ENCODE data around the gene INHBC.
"Not testable (repeated sequence)": the region's sequence is repeated elsewhere in the genome, so short reads cannot be mapped to it uniquely, and the experiment has no call there.

Gene INHBC

DNA sequence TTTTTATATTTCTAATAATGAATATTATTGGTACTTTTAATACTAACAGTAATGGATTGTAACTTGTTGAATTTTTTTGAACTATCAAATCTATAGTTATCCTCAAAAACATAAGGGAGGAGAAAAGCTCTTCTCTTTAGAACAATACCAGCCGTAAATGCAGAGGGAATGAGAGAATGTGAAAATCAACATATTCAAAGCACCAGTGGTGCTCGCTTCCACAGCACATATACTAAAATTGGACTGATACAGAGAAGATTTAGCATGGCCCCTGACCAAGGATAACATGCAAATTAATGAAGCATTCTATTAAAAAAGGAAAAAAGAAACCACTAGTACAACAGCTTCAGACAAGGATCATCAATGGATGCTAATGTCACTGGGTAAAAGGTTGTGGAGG lies 19.5 kb upstream of the INHBC start:
- H3K4me3 ChIP-seq (ENCODE audit: low read length): no peak overlapping the region
- DNase-seq (ENCODE audit: low read depth): no peak
- TF ChIP-seq, protein P1, sequence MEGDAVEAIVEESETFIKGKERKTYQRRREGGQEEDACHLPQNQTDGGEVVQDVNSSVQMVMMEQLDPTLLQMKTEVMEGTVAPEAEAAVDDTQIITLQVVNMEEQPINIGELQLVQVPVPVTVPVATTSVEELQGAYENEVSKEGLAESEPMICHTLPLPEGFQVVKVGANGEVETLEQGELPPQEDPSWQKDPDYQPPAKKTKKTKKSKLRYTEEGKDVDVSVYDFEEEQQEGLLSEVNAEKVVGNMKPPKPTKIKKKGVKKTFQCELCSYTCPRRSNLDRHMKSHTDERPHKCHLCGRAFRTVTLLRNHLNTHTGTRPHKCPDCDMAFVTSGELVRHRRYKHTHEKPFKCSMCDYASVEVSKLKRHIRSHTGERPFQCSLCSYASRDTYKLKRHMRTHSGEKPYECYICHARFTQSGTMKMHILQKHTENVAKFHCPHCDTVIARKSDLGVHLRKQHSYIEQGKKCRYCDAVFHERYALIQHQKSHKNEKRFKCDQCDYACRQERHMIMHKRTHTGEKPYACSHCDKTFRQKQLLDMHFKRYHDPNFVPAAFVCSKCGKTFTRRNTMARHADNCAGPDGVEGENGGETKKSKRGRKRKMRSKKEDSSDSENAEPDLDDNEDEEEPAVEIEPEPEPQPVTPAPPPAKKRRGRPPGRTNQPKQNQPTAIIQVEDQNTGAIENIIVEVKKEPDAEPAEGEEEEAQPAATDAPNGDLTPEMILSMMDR (IDR thresholded peaks at IDR 0.05; ENCODE audit: insufficient read depth, low read depth, low read length, missing control alignments): no peak

DNA sequence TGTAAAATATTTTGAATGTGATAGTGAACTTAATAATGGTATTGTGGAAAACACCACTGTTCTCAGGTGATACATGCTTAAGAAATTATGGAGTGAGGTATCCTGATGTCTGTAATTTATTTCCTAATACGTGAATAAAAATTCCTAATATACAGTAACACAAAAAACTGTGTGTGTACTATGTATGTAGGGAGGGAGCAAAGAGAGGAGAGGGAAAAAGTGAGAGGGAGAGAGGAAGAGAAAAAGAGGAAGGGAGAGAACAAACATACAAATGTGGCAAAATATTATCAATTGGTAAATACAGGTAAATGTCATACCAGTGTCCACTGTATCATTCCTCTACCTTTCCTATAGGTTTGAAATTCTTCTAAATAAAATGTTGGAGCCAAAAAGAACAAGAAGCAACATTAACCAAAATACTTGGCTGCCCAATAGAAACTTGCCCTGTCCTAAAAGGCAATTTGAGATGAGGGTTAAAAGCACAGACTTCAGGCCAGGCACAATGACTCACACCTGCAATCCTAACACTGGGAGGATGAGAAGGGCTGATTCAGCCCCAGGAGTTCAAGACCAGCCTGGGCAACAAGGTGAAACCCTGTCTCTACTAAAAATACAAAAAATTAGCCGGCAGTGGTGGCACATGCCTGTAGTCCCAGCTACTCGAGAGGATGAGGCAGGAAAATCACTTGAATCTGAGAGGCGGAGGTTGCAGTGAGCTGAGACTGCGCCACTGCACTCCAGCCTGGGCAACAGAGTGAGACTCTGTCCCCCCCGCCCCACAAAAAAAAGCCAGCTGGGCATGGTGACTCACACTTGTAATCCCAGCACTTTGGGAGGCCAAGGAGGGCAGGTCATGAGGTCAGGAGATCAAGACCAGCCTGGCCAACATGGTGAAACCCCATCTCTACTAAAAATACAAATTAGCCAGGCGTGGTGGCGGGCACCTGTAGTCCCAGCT lies 18.3 kb upstream of the INHBC start:
- DNase-seq (ENCODE audit: low read depth): peak; percentile 43
- TF ChIP-seq, protein P1 (IDR thresholded peaks at IDR 0.05; ENCODE audit: insufficient read depth, low read depth, low read length, missing control alignments): no peak

DNA sequence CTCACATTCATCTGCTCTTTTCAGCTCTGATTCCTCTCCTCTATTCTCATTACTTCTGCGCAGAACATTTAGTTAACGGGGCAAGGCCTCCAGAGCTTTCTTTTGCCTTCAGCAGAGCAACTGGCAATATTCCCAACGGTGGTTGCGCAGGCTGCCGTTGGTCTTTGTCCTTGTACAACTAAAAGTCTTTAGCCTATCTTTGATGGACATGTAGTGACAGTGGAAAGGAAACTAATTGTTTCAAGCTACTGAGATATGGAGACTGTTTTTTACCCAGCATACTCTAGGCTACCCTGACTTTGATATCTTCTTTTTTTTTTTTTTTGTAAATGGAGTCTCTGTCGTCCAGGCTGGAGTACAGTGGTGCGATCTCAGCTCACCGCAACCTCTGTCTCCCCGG lies 16.3 kb upstream of the INHBC start:
- no peak overlapping the region for H3K4me3 ChIP-seq (ENCODE audit: low read length)
- DNase-seq (ENCODE audit: low read depth): no peak
- TF ChIP-seq, protein P1 (IDR thresholded peaks at IDR 0.05; ENCODE audit: insufficient read depth, low read depth, low read length, missing control alignments): no peak

More for the DNA sequence above, 18.3 kb upstream of the INHBC start:
- no peak overlapping the region for H3K4me3 ChIP-seq (ENCODE audit: low read length)

DNA sequence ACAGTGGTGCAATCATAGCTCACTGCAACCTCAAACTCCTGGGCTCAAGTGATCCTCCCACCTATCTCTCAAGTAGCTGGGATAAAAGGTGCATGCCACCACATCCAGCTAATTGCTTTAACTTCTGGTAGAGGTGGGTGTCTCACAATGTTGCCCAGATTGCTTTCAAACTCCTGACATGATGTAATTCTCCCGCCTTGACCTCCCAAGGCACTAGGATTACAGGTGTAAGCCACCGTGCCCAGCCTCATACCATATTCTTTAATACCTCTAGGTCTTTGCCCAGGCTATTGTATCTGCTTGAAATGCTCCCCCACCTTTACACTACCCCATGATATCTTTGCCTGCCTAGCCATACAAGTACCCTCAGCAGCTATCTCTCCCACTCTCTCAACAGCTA lies 15.1 kb upstream of the INHBC start:
- no peak overlapping the region for H3K4me3 ChIP-seq (ENCODE audit: low read length)
- DNase-seq (ENCODE audit: low read depth): no peak
- TF ChIP-seq, protein P1 (IDR thresholded peaks at IDR 0.05; ENCODE audit: insufficient read depth, low read depth, low read length, missing control alignments): no peak

DNA sequence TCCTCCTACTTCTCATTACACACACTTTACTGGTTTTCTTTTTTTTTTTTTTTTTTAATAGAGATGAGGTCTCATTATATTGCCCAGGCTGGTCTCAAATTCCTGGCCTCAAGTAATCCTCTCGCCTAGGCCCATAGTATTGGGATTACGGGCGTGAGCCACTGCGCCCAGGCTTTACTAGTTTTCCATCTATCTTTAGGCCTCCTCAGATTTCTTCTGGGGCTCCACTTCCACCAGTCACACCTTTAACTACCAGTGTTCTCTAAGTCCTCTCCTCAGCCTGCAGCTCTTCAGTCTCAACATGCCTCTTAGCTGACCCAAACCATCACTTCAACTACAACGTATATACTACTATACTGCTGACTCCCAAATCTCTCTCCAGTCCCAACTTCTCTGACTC lies 14.1 kb upstream of the INHBC start:
- DNase-seq (ENCODE audit: low read depth): no peak
- TF ChIP-seq, protein P1 (IDR thresholded peaks at IDR 0.05; ENCODE audit: insufficient read depth, low read depth, low read length, missing control alignments): no peak
- no peak overlapping the region for H3K4me3 ChIP-seq (ENCODE audit: low read length)

DNA sequence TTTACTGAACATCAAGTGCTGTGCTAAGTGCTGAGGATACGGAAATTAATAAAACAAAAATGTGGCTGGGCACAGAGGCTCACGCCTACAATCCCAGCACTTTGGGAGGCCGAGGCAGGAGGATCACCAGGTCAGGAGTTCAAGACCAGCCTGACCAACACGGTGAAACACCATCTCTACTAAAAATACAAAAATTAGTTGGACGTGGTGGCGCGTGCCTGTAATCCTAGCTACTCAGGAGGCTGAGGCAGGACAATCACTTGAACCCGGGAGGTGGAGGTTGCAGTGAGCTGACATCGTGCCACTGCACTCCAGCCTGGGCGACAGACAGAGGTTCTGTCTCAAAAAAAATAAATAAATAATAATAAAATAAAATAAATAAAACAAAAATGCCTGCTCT lies 7.6 kb upstream of the INHBC start:
- not testable (repeated sequence) for H3K4me3 ChIP-seq (ENCODE audit: low read length); DNase-seq (ENCODE audit: low read depth)

DNA sequence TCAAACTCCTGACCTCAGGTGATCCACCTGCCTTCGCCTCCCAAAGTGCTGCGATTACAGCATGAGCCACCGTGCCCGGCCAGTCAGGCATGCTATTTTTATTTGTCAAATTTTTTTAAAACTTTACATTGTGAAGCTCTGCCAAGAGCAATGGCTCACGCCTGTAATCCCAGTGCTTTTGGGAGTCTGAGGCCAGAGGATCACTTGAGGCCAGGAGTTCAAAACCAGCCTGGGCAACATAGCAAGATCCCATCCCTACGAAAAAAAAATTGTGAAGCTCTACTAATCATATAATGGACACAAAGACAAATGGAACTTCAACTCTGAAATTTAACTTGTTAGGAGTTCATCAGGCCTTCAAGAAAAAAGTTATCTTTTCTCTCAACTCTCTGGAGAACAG lies 5.6 kb upstream of the INHBC start:
- H3K4me3 ChIP-seq (ENCODE audit: low read length): no peak overlapping the region

More for the DNA sequence above, 5.6 kb upstream of the INHBC start:
- DNase-seq (ENCODE audit: low read depth): no peak
- TF ChIP-seq, protein P1 (IDR thresholded peaks at IDR 0.05; ENCODE audit: insufficient read depth, low read depth, low read length, missing control alignments): no peak

All from epithelial cell of esophagus (primary cell).